CD4-positive, alpha-beta memory T cell (primary cell): ENCODE data around the gene GBX1. TPM values are rescaled to one million over a fixed set of nuclear protein-coding genes. Genes with fewer than 3 reads are reported as not detected.

Experiments
- CTCF ChIA-PET: fragments of 350-600 bp; sonication (Branson Sonifier 250); formaldehyde crosslinking; loops from one replicate; lab custom pipeline; 2021; ENCODE audit warnings: inconsistent platforms; ENCODE audit not compliant: partially characterized antibody; lab: Charles Lee
- POLR2A ChIA-PET: fragments of 350-600 bp; sonication (Branson Sonifier 250); formaldehyde crosslinking; loops from one replicate; lab custom pipeline; 2021; ENCODE audit not compliant: partially characterized antibody; lab: Charles Lee
- DNase-seq, 5 donors: peaks; one replicate each; pipeline versions ENCODE4 v3.0.0 to v3.0.0-alpha.2; 2020 to 2022; ENCODE audit warnings: mixed read lengths in 1 of 5
- H3K27ac ChIP-seq: one replicate; pipeline ENCODE4 v1.7.0; 2013; ENCODE audit warnings: low read depth, low read length
- H3K27me3 ChIP-seq: 2 replicates; pipeline ENCODE4 v1.7.0; 2013; ENCODE audit warnings: mild to moderate bottlenecking, low read length, moderate library complexity; ENCODE audit not compliant: insufficient read depth
- H3K36me3 ChIP-seq: 2 replicates; pipeline ENCODE4 v1.7.0; 2013; ENCODE audit warnings: mild to moderate bottlenecking, low read length, moderate library complexity; ENCODE audit not compliant: insufficient read depth
- H3K4me1 ChIP-seq: 2 replicates; pipeline ENCODE4 v1.7.0; 2013; ENCODE audit warnings: mild to moderate bottlenecking, low read length, moderate library complexity; ENCODE audit not compliant: insufficient read depth
- H3K4me3 ChIP-seq, 2 donors: one replicate each; pipeline ENCODE4 v1.7.0; 2013; ENCODE audit warnings: low read length in 2 of 2, mild to moderate bottlenecking in 1 of 2
- H3K9me3 ChIP-seq, 2 donors: one replicate each; pipeline ENCODE4 v1.7.0; 2013; ENCODE audit warnings: low read length in 2 of 2, control low read depth in 1 of 2; ENCODE audit not compliant: control insufficient read depth in 1 of 2
- H3K27ac Mint-ChIP-seq, 7 donors: one replicate each; pipeline ENCODE4 v1.8.0; 2020 to 2021; ENCODE audit warnings: mixed read lengths in 7 of 7, mild to moderate bottlenecking in 6 of 7, inconsistent platforms in 3 of 7, moderate library complexity in 3 of 7
- H3K27me3 Mint-ChIP-seq, 2 donors: one replicate each; pipeline ENCODE4 v1.8.0; 2020 to 2021; ENCODE audit warnings: mixed read lengths in 2 of 2
- H3K36me3 Mint-ChIP-seq, 2 donors: one replicate each; pipeline ENCODE4 v1.8.0; 2020 to 2021; ENCODE audit warnings: mixed read lengths in 2 of 2, inconsistent platforms in 1 of 2, mild to moderate bottlenecking in 1 of 2
- H3K4me1 Mint-ChIP-seq, 4 donors: one replicate each; pipeline ENCODE4 v1.8.0; 2020 to 2021; ENCODE audit warnings: mixed read lengths in 4 of 4, mild to moderate bottlenecking in 1 of 4
- H3K4me3 Mint-ChIP-seq, 8 donors: one replicate each; pipeline ENCODE4 v1.8.0; 2020 to 2021; ENCODE audit warnings: mixed read lengths in 8 of 8, mild to moderate bottlenecking in 7 of 8, moderate library complexity in 6 of 8, inconsistent platforms in 3 of 8
- H3K9me3 Mint-ChIP-seq, 8 donors: one replicate each; pipeline ENCODE4 v1.8.0; 2020 to 2021; ENCODE audit warnings: mixed read lengths in 8 of 8, mild to moderate bottlenecking in 5 of 8, inconsistent platforms in 3 of 8, moderate library complexity in 1 of 8
- intact Hi-C: fragments of 100-400 bp; cut with micrococcal nuclease; formaldehyde crosslinking; loops from one replicate; pipeline ENCODE4 v1.15.1; 2023
- polyA plus RNA-seq, 2 donors: library from polyadenylated mRNA; unstranded; fragments of 300-500 nt; fragmentation: Illumina TruSeq; gene quantifications; one replicate each; pipeline ENCODE4 v1.2.3, GENCODE V29; 2021
- total RNA-seq, 2 experiments: library from RNA; stranded (reverse); gene quantifications; one replicate each; pipeline ENCODE4 v1.2.3, GENCODE V29; 2021

Gene GBX1
- total and polyA plus RNA-seq, 4 experiments from 2014 or later, result not detected

- no peak for DNase-seq
- Mint-ChIP-seq H3K4me1 (no peaks in the 10 kb centered on the region), H3K4me3 (no peak overlapping the region), H3K27ac (no peak overlapping the region), H3K9me3 (no peaks in the 10 kb centered on the region), H3K36me3 (peaks cover 28 to 34% of the 10 kb centered on the region in 2 donors), H3K27me3 (no peaks in the 10 kb centered on the region)
- H3K4me1 ChIP-seq, result no peaks in the 10 kb centered on the region
- no peak overlapping the region for H3K4me3 ChIP-seq
- intact Hi-C loops, result no loop called here
- H3K36me3 ChIP-seq, result peaks cover 13% of the 10 kb centered on the region
- POLR2A ChIA-PET, result no interaction called here
- no peaks in the 10 kb centered on the region for H3K27me3 ChIP-seq
- CTCF ChIA-PET, result interaction anchor here (1.0 to 1.4 kb wide), 2 partner anchors 11 to 30 kb away, joined by 4 to 5 read pairs; no protein-coding TSS in a partner anchor
- no peak overlapping the region for H3K27ac ChIP-seq
- no peaks in the 10 kb centered on the region for H3K9me3 ChIP-seq
Measured at GRCh38 chr7:151135525-151135845, 32.0 kb downstream of the GBX1 start.

- no peaks in the 10 kb centered on the region for H3K9me3 ChIP-seq
- CTCF ChIA-PET, result interaction anchor here (1.4 kb wide), 1 partner anchor 11 kb away, joined by 4 read pairs; no protein-coding TSS in a partner anchor
- POLR2A ChIA-PET, result no interaction called here
- no peaks in the 10 kb centered on the region for H3K4me1 ChIP-seq
- peaks cover 17% of the 10 kb centered on the region for H3K36me3 ChIP-seq
- Mint-ChIP-seq H3K27me3 (no peaks in the 10 kb centered on the region), H3K4me1 (no peaks in the 10 kb centered on the region), H3K9me3 (no peaks in the 10 kb centered on the region), H3K4me3 (no peak overlapping the region), H3K27ac (no peak overlapping the region), H3K36me3 (peaks cover 24 to 33% of the 10 kb centered on the region in 2 donors)
- intact Hi-C loops, result no loop called here
- no peaks in the 10 kb centered on the region for H3K27me3 ChIP-seq
- no peak overlapping the region for H3K27ac ChIP-seq
- no peak for DNase-seq
- no peak overlapping the region for H3K4me3 ChIP-seq
Measured at GRCh38 chr7:151134743-151135524, 32.6 kb downstream of the GBX1 start.

GRCh38 chr7:151133986-151134742, 33.3 kb downstream of the GBX1 start:
- no peak overlapping the region for H3K27ac Mint-ChIP-seq
- Histone ChIP-seq H3K27ac (no peak overlapping the region), H3K36me3 (peaks cover 20% of the 10 kb centered on the region), H3K27me3 (no peaks in the 10 kb centered on the region), H3K4me1 (no peaks in the 10 kb centered on the region), H3K9me3 (no peaks in the 10 kb centered on the region), H3K4me3 (no peak overlapping the region)
- CTCF ChIA-PET, result no interaction called here
- intact Hi-C loops, result no loop called here
- no peaks in the 10 kb centered on the region for H3K27me3 Mint-ChIP-seq
- no peak for DNase-seq
- no peaks in the 10 kb centered on the region for H3K9me3 Mint-ChIP-seq
- H3K36me3 Mint-ChIP-seq, result peaks cover 24 to 33% of the 10 kb centered on the region in 2 donors
- POLR2A ChIA-PET, result no interaction called here
- H3K4me1 Mint-ChIP-seq, result no peaks in the 10 kb centered on the region
- no peak overlapping the region for H3K4me3 Mint-ChIP-seq

- H3K27me3 Mint-ChIP-seq, result no peaks in the 10 kb centered on the region
- Histone ChIP-seq H3K27ac (no peak overlapping the region), H3K27me3 (no peaks in the 10 kb centered on the region), H3K9me3 (no peaks in the 10 kb centered on the region), H3K4me1 (no peaks in the 10 kb centered on the region), H3K4me3 (no peak overlapping the region), H3K36me3 (peaks cover 20% of the 10 kb centered on the region)
- DNase-seq, result no peak
- intact Hi-C loops, result no loop called here
- H3K4me3 Mint-ChIP-seq, result no peak overlapping the region
- no peaks in the 10 kb centered on the region for H3K9me3 Mint-ChIP-seq
- no peaks in the 10 kb centered on the region for H3K4me1 Mint-ChIP-seq
- H3K36me3 Mint-ChIP-seq, result peaks cover 27 to 31% of the 10 kb centered on the region in 2 donors
- ChIA-PET CTCF (no interaction called here), POLR2A (no interaction called here)
- no peak overlapping the region for H3K27ac Mint-ChIP-seq
Measured at GRCh38 chr7:151133266-151133985, 34.1 kb downstream of the GBX1 start.

GRCh38 chr7:151132461-151133205, 34.9 kb downstream of the GBX1 start:
- H3K4me1 ChIP-seq, result no peaks in the 10 kb centered on the region
- intact Hi-C loops, result no loop called here
- no peak for DNase-seq
- peak overlapping the region in 1 of 7 donors; percentile 29 for H3K27ac Mint-ChIP-seq
- no peak overlapping the region for H3K4me3 Mint-ChIP-seq
- ChIA-PET CTCF (no interaction called here), POLR2A (no interaction called here)
- no peaks in the 10 kb centered on the region for H3K9me3 ChIP-seq
- no peaks in the 10 kb centered on the region for H3K27me3 Mint-ChIP-seq
- peaks cover 31 to 33% of the 10 kb centered on the region in 2 donors for H3K36me3 Mint-ChIP-seq
- H3K4me1 Mint-ChIP-seq, result no peaks in the 10 kb centered on the region
- no peak overlapping the region for H3K27ac ChIP-seq
- no peaks in the 10 kb centered on the region for H3K27me3 ChIP-seq
- H3K9me3 Mint-ChIP-seq, result no peaks in the 10 kb centered on the region
- peaks cover 20% of the 10 kb centered on the region for H3K36me3 ChIP-seq
- H3K4me3 ChIP-seq, result no peak overlapping the region

GRCh38 chr7:151131592-151132293, 35.8 kb downstream of the GBX1 start:
- DNase-seq, result no peak
- no peak overlapping the region for H3K27ac Mint-ChIP-seq
- no peaks in the 10 kb centered on the region for H3K4me1 Mint-ChIP-seq
- Histone ChIP-seq H3K4me3 (no peak overlapping the region), H3K27ac (no peak overlapping the region), H3K9me3 (no peaks in the 10 kb centered on the region), H3K4me1 (no peaks in the 10 kb centered on the region), H3K36me3 (peaks cover 20% of the 10 kb centered on the region), H3K27me3 (no peaks in the 10 kb centered on the region)
- intact Hi-C loops, result no loop called here
- peaks cover 32 to 36% of the 10 kb centered on the region in 2 donors for H3K36me3 Mint-ChIP-seq
- CTCF ChIA-PET, result no interaction called here
- H3K27me3 Mint-ChIP-seq, result no peaks in the 10 kb centered on the region
- POLR2A ChIA-PET, result interaction anchor here (1.1 kb wide), 1 partner anchor 75 kb away, joined by 3 read pairs; no protein-coding TSS in a partner anchor
- H3K9me3 Mint-ChIP-seq, result no peaks in the 10 kb centered on the region
- no peak overlapping the region for H3K4me3 Mint-ChIP-seq
